ENCODE data around the gene RAPSN.

GRCh38 chr11:47399860-47400767, 48.8 kb downstream of the RAPSN start:
- TF ChIP-seq EP300 (IDR thresholded peaks at IDR 0.05) = no peak
- no peak for TF ChIP-seq POLR2AphosphoS5 (IDR thresholded peaks at IDR 0.05)
- no peak for TF ChIP-seq CTCF (IDR thresholded peaks at IDR 0.05)

Data from suprapubic skin (tissue), 4 donors.